ENCODE measurements around the gene HLA-DRB5.

- TF ChIP-seq CTCF (conservative IDR thresholded peaks at IDR 0.05) (no peak), ZFX (IDR thresholded peaks at IDR 0.05) (no peak)
Measured at GRCh38 chr6:32488083-32488482, 42.0 kb downstream of the HLA-DRB5 start.
